Neural cell (in vitro differentiated cells): ENCODE data around the gene SHLD2. TPM values are rescaled to one million over a fixed set of nuclear protein-coding genes. Genes with fewer than 3 reads are reported as not detected.

Experiments
- H2AFZ ChIP-seq: fragments of 200-600, 300-800 bp; sonication (generic), shearing (Covaris generic); 2 replicates; pipeline ENCODE4 v1.6.0; 2014; ENCODE audit warnings: low read depth, mild to moderate bottlenecking, antibody characterized with exemption, low read length, moderate library complexity
- H3F3A ChIP-seq: fragments of 200-600 bp; shearing (Covaris generic); 2 replicates; pipeline ENCODE4 v1.6.1; 2016; ENCODE audit warnings: mild to moderate bottlenecking, moderate library complexity, mixed read lengths, antibody characterized with exemption, low read length; ENCODE audit not compliant: insufficient read depth, poor library complexity, severe bottlenecking
- H3K27ac ChIP-seq: fragments of 200-600, 300-800 bp; sonication (generic), shearing (Covaris generic); 2 replicates; pipeline ENCODE4 v1.5.1; 2014; ENCODE audit warnings: mild to moderate bottlenecking, low read length, moderate library complexity
- H3K27me3 ChIP-seq: fragments of 300-800, 200-600 bp; sonication (generic), shearing (Covaris generic); 2 replicates; pipeline ENCODE4 v1.6.0; 2014; ENCODE audit warnings: mild to moderate bottlenecking, low read depth, low read length, moderate library complexity; ENCODE audit not compliant: insufficient read depth
- H3K36me3 ChIP-seq: fragments of 300-800, 200-600 bp; sonication (generic), shearing (Covaris generic); 2 replicates; pipeline ENCODE4 v1.5.1; 2014; ENCODE audit warnings: mild to moderate bottlenecking, antibody characterized with exemption, low read length, moderate library complexity; ENCODE audit not compliant: insufficient read depth
- H3K4me2 ChIP-seq: fragments of 300-800, 200-600 bp; sonication (generic), shearing (Covaris generic); 2 replicates; pipeline ENCODE4 v1.6.0; 2014; ENCODE audit warnings: mild to moderate bottlenecking, low read length
- H3K4me3 ChIP-seq: fragments of 300-800, 200-600 bp; sonication (generic), shearing (Covaris generic); 2 replicates; pipeline ENCODE4 v1.5.1; 2014; ENCODE audit warnings: mild to moderate bottlenecking, low read length, moderate library complexity
- H3K79me2 ChIP-seq: fragments of 200-600 bp; shearing (Covaris generic); replicated peaks from 2 replicates; pipeline ENCODE4 v1.6.0; 2014; ENCODE audit warnings: mild to moderate bottlenecking, low read length, moderate library complexity; ENCODE audit not compliant: insufficient read depth
- H3K9ac ChIP-seq: fragments of 300-800, 200-600 bp; sonication (generic), shearing (Covaris generic); 2 replicates; pipeline ENCODE4 v1.6.1; 2016; ENCODE audit warnings: mild to moderate bottlenecking, low read length, mixed read lengths
- H3K9me2 ChIP-seq: fragments of 200-600 bp; shearing (Covaris generic); 2 replicates; pipeline ENCODE4 v1.6.1; 2016; ENCODE audit warnings: mild to moderate bottlenecking, low read length, mixed read lengths; ENCODE audit not compliant: insufficient read depth
- H3K9me3 ChIP-seq: fragments of 200-600, 300-800 bp; sonication (generic), shearing (Covaris generic); 2 replicates; pipeline ENCODE4 v1.6.1; 2016; ENCODE audit warnings: mild to moderate bottlenecking, mixed run types, low read length, moderate library complexity, mixed read lengths
- H4K20me1 ChIP-seq: fragments of 200-600 bp; shearing (Covaris generic); 2 replicates; pipeline ENCODE4 v1.6.1; 2016; ENCODE audit warnings: mild to moderate bottlenecking, mixed run types; ENCODE audit not compliant: insufficient read depth
- EP300 ChIP-seq: fragments of 450-650 bp; conservative IDR thresholded peaks from 2 replicates; pipeline ENCODE4 v1.6.1; 2014; ENCODE audit warnings: antibody characterized with exemption, mild to moderate bottlenecking, moderate library complexity; ENCODE audit not compliant: poor library complexity, severe bottlenecking
- EZH2 ChIP-seq: fragments of 200-600, 300-800 bp; shearing (Covaris generic), sonication (generic); IDR thresholded peaks from 2 replicates; pipeline ENCODE4 v1.6.1; 2014; ENCODE audit warnings: antibody characterized with exemption, low read length, borderline replicate concordance, mild to moderate bottlenecking; ENCODE audit not compliant: insufficient read depth, poor library complexity, severe bottlenecking
- MXI1 ChIP-seq: fragments of 450-650 bp; conservative IDR thresholded peaks from 2 replicates; pipeline ENCODE4 v1.6.1; 2014; ENCODE audit warnings: antibody characterized with exemption, mild to moderate bottlenecking; ENCODE audit not compliant: poor library complexity, severe bottlenecking
- POLR2AphosphoS5 ChIP-seq: IDR thresholded peaks from 2 replicates; pipeline ENCODE4 v1.6.1; 2012
- RAD21 ChIP-seq: fragments of 450-650 bp; conservative IDR thresholded peaks from 2 replicates; pipeline ENCODE4 v1.6.1; 2014; ENCODE audit warnings: antibody characterized with exemption, mild to moderate bottlenecking, moderate library complexity
- SMC3 ChIP-seq: fragments of 450-650 bp; conservative IDR thresholded peaks from 2 replicates; pipeline ENCODE4 v1.6.1; 2014; ENCODE audit warnings: antibody characterized with exemption, mild to moderate bottlenecking, moderate library complexity; ENCODE audit not compliant: poor library complexity
- TAF1 ChIP-seq: IDR thresholded peaks from 2 replicates; pipeline ENCODE4 v1.6.1; 2012; ENCODE audit warnings: low read depth
- polyA plus RNA-seq: library from polyadenylated mRNA; depleted of rRNA; stranded (reverse); fragments of >200 nt; gene quantifications from 2 replicates; pipeline ENCODE4 v1.2.3, GENCODE V29; 2014
- TF ChIP-seq, protein P1 (sequence below): IDR thresholded peaks from 2 replicates; pipeline ENCODE4 v1.6.1; 2012; ENCODE audit warnings: borderline replicate concordance

Gene SHLD2
- polyA plus RNA-seq, 1 donor from 2014 or later = 15.8 TPM

DNA sequence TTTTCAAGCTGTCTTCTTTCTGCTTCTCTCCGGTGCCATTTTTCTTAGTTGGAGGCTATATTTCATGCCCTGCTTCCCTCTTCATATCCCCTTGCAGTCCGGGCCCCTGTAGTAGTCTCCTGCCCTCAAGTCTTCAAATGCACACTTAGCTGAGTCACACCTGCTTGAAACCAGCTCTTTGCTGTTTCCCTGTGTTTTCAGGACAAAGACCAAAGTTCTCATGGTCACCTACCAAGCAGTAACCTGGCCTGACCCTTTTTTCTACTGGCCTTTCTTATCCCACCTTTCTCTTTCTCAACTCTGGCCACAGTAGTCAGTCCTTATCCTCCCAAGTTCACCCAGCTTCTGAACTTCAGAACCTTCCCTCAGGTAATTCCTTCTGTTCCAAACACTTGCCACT lies 28.8 kb upstream of the SHLD2 start:
- Histone ChIP-seq H3F3A (no peaks in the 10 kb centered on the region), H2AFZ (no peak overlapping the region), H3K9ac (no peak overlapping the region), H3K79me2 (no peaks in the 10 kb centered on the region), H4K20me1 (no peaks in the 10 kb centered on the region), H3K9me3 (no peaks in the 10 kb centered on the region), H3K36me3 (peaks cover 15% of the 10 kb centered on the region), H3K4me3 (no peak overlapping the region), H3K4me2 (no peak overlapping the region), H3K27ac (no peak overlapping the region), H3K9me2 (no peaks in the 10 kb centered on the region), H3K27me3 (no peaks in the 10 kb centered on the region)
- no peak for TF ChIP-seq EZH2
- no peak for TF ChIP-seq SMC3
- TF ChIP-seq RAD21 = no peak
- TF ChIP-seq MXI1 = no peak
- no peak for TF ChIP-seq TAF1
- TF ChIP-seq, protein P1, sequence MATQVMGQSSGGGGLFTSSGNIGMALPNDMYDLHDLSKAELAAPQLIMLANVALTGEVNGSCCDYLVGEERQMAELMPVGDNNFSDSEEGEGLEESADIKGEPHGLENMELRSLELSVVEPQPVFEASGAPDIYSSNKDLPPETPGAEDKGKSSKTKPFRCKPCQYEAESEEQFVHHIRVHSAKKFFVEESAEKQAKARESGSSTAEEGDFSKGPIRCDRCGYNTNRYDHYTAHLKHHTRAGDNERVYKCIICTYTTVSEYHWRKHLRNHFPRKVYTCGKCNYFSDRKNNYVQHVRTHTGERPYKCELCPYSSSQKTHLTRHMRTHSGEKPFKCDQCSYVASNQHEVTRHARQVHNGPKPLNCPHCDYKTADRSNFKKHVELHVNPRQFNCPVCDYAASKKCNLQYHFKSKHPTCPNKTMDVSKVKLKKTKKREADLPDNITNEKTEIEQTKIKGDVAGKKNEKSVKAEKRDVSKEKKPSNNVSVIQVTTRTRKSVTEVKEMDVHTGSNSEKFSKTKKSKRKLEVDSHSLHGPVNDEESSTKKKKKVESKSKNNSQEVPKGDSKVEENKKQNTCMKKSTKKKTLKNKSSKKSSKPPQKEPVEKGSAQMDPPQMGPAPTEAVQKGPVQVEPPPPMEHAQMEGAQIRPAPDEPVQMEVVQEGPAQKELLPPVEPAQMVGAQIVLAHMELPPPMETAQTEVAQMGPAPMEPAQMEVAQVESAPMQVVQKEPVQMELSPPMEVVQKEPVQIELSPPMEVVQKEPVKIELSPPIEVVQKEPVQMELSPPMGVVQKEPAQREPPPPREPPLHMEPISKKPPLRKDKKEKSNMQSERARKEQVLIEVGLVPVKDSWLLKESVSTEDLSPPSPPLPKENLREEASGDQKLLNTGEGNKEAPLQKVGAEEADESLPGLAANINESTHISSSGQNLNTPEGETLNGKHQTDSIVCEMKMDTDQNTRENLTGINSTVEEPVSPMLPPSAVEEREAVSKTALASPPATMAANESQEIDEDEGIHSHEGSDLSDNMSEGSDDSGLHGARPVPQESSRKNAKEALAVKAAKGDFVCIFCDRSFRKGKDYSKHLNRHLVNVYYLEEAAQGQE = no peak
- no peak for TF ChIP-seq EP300

DNA sequence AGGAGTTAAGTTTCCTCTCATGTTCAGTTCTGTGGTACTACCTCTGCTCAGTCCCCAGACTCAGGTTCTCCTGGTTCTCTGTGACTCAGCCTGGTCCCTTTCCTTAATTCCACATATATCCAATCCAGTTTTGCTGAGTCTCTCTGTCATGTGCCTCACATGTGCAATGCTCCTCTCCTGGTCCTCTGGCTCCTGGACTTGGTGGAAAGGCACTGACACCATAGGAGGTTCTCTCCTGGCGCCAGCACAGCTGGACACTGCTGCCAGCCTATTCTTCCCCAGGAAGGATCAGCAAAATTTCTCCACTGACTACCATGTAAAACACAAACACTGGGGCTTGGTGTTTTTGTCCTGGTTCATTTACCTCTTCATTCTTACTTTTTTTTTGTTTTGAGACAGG lies 28.1 kb upstream of the SHLD2 start:
- Histone ChIP-seq H3K9me3 (no peaks in the 10 kb centered on the region), H3K9ac (no peak overlapping the region), H3K36me3 (peaks cover 15% of the 10 kb centered on the region), H2AFZ (no peak overlapping the region), H3K4me3 (no peak overlapping the region), H3K79me2 (no peaks in the 10 kb centered on the region), H3K9me2 (no peaks in the 10 kb centered on the region), H3F3A (no peaks in the 10 kb centered on the region), H4K20me1 (no peaks in the 10 kb centered on the region), H3K27me3 (no peaks in the 10 kb centered on the region), H3K4me2 (no peak overlapping the region), H3K27ac (no peak overlapping the region)
- TF ChIP-seq, protein P1 = no peak
- no peak for TF ChIP-seq EZH2
- no peak for TF ChIP-seq MXI1
- no peak for TF ChIP-seq RAD21
- no peak for TF ChIP-seq POLR2AphosphoS5
